ENCODE measurements around the gene TMEM267.
"Not testable (repeated sequence)": the region's sequence is repeated elsewhere in the genome, so short reads cannot be mapped to it uniquely, and the experiment has no call there.

The TMEM267 gene

DNA sequence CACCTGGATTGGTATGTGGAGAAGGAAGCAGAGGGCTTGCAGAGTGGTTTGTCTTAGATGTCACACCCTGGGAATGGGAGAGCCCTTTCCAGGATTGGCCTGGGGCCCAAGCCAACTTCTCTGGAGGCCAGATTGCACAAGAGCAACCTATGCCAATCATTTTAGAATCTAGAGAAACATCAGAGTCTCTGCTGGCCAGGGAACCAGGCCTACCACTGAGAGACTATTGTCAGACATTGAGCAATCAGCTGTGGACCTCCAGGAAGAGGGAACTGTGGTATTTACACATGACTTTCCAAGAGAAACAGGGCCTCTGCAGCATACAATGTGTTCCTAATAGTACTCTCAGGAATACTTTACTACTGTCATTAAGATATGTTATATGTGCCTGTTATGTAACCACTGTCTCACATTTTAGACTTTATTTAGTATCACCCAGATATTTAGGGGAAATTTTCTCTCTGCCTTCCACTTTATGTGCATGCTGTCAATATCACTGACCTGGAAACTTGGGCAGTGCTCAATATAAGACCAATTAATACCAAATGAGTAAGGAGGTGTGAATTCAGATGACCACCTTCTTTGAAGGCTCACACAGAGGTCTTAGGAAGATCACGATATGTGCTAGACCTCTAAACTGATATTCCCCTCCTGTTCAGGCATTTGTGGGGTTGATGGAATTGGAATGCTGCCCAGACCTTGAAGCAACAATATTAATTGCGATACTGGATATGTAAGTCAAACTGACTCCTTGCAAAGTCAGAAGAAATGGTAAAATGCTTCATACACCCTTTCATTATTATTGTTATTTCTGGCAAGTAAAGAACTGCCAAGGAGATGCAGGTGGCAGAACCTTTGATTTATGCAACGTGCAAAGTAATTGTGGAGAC is 50.9 kb downstream of the TMEM267 start:
- no peak overlapping the region for H3K4me3 ChIP-seq
- DNase-seq (ENCODE audit: low read depth, low spot score): no peak
- no peak overlapping the region for H3K9ac ChIP-seq (ENCODE audit: insufficient read length)
- no peaks in the 10 kb centered on the region for H3K36me3 ChIP-seq (ENCODE audit: insufficient read depth, low read length)
- H3K27ac ChIP-seq: no peak overlapping the region
- no peaks in the 10 kb centered on the region for H3K9me3 ChIP-seq (ENCODE audit: low read depth, low read length)
- TF ChIP-seq FOXP2 (optimal IDR thresholded peaks at IDR 0.05; ENCODE audit: control extremely low read depth, extremely low read length, insufficient read depth): no peak
- TF ChIP-seq POLR2AphosphoS5 (IDR thresholded peaks at IDR 0.05; ENCODE audit: borderline replicate concordance, low read depth, low read length): no peak
- TF ChIP-seq EZH2 (IDR thresholded peaks at IDR 0.05): no peak

DNA sequence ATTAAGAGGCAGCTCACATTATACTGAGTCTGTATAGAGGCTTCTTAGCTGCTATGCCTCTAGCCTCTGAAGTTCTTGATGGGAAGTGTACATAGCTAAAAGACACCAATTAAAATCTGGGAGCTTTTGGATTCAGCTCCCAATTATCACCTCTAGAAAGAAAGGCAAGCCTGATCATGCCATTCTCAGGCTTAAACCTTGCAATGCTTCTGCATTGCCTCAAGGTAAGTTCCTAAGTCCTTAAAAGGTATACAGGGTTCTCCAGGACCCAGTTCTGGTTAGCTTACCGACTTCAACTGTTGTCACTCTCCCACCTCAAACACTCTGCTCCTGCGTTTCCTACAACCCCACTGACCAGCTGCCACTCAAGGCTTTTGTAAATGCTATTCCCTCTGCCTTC is 54.0 kb downstream of the TMEM267 start:
- Histone ChIP-seq H3K9ac (ENCODE audit: insufficient read length) (no peak overlapping the region), H3K27ac (no peak overlapping the region), H3K4me3 (no peak overlapping the region), H3K9me3 (ENCODE audit: low read depth, low read length) (no peaks in the 10 kb centered on the region), H3K36me3 (ENCODE audit: insufficient read depth, low read length) (no peaks in the 10 kb centered on the region)
- DNase-seq (ENCODE audit: low read depth, low spot score): no peak
- TF ChIP-seq EZH2 (IDR thresholded peaks at IDR 0.05): no peak
- TF ChIP-seq POLR2AphosphoS5 (IDR thresholded peaks at IDR 0.05; ENCODE audit: borderline replicate concordance, low read depth, low read length): no peak
- no peak for TF ChIP-seq FOXP2 (optimal IDR thresholded peaks at IDR 0.05; ENCODE audit: control extremely low read depth, extremely low read length, insufficient read depth)

DNA sequence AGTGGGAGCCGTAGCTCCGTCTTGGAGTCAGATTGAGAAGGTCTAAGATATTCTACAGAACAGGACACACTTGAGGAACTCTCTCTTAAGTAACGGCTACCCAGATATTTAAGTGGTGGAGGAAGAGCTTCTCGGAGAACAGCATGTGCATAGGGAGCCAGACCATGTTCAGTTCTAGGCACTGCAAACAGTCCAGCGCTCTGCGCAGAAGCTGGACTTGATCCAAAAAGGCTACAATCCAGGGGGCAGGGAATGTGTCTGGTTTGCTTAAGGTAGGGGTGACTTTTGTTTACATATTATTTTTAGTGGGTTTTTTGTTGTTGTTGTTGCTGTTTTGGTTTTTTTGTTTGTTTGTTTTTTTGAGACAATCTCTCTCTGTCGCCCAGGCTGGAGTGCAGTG is 54.6 kb downstream of the TMEM267 start:
- H3K27ac ChIP-seq: no peak overlapping the region
- TF ChIP-seq FOXP2 (optimal IDR thresholded peaks at IDR 0.05; ENCODE audit: control extremely low read depth, extremely low read length, insufficient read depth): no peak
- TF ChIP-seq EZH2 (IDR thresholded peaks at IDR 0.05): no peak
- no peak for TF ChIP-seq POLR2AphosphoS5 (IDR thresholded peaks at IDR 0.05; ENCODE audit: borderline replicate concordance, low read depth, low read length)
- no peak overlapping the region for H3K4me3 ChIP-seq
- DNase-seq (ENCODE audit: low read depth, low spot score): no peak
- H3K9ac ChIP-seq (ENCODE audit: insufficient read length): no peak overlapping the region
- H3K36me3 ChIP-seq (ENCODE audit: insufficient read depth, low read length): no peaks in the 10 kb centered on the region
- no peaks in the 10 kb centered on the region for H3K9me3 ChIP-seq (ENCODE audit: low read depth, low read length)

DNA sequence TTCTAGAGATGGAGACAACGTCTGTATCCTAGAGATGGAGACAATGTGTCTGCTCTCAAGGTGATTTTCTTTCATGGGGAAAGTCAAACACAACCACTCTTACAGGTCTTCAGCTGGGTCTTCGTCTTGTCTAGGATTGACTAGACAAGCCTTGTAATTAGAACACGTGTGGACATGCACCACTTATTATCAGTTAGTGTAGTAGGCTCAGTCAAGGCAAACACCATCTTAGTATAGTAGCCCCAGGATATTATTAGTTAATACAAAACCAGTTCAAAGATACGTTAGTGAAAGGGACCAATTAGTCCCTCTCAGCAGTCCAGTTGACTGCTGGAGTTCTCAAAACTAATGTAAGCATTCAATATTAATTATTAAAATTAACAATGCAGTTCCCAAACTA is 56.4 kb downstream of the TMEM267 start:
- H3K4me3 ChIP-seq: no peak overlapping the region
- H3K36me3 ChIP-seq (ENCODE audit: insufficient read depth, low read length): no peaks in the 10 kb centered on the region
- DNase-seq (ENCODE audit: low read depth, low spot score): no peak
- H3K27ac ChIP-seq: no peak overlapping the region
- no peak overlapping the region for H3K9ac ChIP-seq (ENCODE audit: insufficient read length)
- H3K9me3 ChIP-seq (ENCODE audit: low read depth, low read length): no peaks in the 10 kb centered on the region
- no peak for TF ChIP-seq POLR2AphosphoS5 (IDR thresholded peaks at IDR 0.05; ENCODE audit: borderline replicate concordance, low read depth, low read length)
- TF ChIP-seq FOXP2 (optimal IDR thresholded peaks at IDR 0.05; ENCODE audit: control extremely low read depth, extremely low read length, insufficient read depth): no peak
- no peak for TF ChIP-seq EZH2 (IDR thresholded peaks at IDR 0.05)

DNA sequence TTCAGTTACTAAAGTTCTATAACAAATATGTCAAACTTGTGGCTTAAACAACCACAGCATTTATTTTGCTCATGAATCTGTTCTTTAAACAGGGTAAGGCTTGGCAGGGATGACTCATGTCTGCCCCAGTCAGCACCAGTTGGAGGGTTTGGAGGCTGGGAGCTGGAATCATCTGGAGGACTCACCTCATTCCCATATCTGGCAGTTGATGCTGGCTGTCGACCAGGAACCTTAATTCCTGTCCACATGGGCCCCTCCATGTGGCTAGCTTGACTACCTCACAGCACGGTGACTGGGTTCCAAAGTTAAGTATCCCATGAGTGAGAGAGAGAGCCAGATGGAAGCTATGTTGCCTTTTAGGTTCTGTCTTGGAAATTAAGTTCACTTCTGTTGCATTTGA is 57.7 kb downstream of the TMEM267 start:
- Histone ChIP-seq H3K36me3 (ENCODE audit: insufficient read depth, low read length) (no peaks in the 10 kb centered on the region), H3K27ac (no peak overlapping the region), H3K9me3 (ENCODE audit: low read depth, low read length) (no peaks in the 10 kb centered on the region), H3K9ac (ENCODE audit: insufficient read length) (no peak overlapping the region), H3K4me3 (no peak overlapping the region)
- DNase-seq (ENCODE audit: low read depth, low spot score): no peak
- no peak for TF ChIP-seq FOXP2 (optimal IDR thresholded peaks at IDR 0.05; ENCODE audit: control extremely low read depth, extremely low read length, insufficient read depth)
- TF ChIP-seq EZH2 (IDR thresholded peaks at IDR 0.05): no peak
- TF ChIP-seq POLR2AphosphoS5 (IDR thresholded peaks at IDR 0.05; ENCODE audit: borderline replicate concordance, low read depth, low read length): no peak

DNA sequence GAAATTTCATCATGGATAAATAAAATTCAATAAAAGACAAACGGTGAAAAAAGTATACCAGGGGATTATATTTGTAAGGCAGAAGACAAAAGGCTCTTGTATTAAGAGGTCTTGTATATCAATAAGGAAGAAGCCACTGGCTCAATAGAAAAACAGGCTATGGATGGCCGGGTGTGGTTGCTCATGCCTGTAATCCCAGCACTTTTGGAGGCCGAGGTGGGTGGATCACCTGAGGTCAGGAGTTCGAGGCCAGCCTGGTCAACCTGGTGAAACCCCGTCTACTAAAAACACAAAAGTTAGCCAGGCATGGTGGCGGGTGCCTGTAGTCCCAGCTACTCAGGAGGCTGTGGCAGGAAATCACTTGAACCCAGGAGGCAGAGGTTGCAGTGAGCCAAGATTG is 60.6 kb downstream of the TMEM267 start:
- not testable (repeated sequence) for DNase-seq (ENCODE audit: low read depth, low spot score); H3K27ac ChIP-seq; H3K9me3 ChIP-seq (ENCODE audit: low read depth, low read length); H3K36me3 ChIP-seq (ENCODE audit: insufficient read depth, low read length); H3K9ac ChIP-seq (ENCODE audit: insufficient read length); H3K4me3 ChIP-seq

DNA sequence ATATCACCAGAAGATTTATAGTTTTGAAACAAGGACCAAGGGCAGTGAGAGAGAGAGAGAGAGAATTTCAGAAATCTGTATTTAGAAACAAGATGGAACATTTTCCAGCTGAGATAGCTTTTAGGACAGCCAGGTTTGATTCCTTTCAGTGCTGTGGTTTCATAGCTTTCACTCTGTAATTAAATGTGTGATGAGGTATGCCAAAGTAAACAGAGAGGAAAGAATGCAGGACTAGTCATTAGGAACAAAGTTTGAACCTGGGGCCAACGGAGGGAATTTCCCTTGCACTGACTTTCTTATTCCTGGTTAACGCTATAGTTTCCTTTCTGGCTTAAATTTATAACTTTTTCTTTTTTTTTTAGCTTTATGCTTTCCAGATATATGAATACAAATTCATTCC is 61.5 kb downstream of the TMEM267 start:
- Histone ChIP-seq H3K27ac (no peak overlapping the region), H3K4me3 (no peak overlapping the region), H3K9me3 (ENCODE audit: low read depth, low read length) (no peaks in the 10 kb centered on the region), H3K9ac (ENCODE audit: insufficient read length) (no peak overlapping the region), H3K36me3 (ENCODE audit: insufficient read depth, low read length) (no peaks in the 10 kb centered on the region)
- DNase-seq (ENCODE audit: low read depth, low spot score): no peak
- TF ChIP-seq EZH2 (IDR thresholded peaks at IDR 0.05): no peak
- no peak for TF ChIP-seq POLR2AphosphoS5 (IDR thresholded peaks at IDR 0.05; ENCODE audit: borderline replicate concordance, low read depth, low read length)
- TF ChIP-seq FOXP2 (optimal IDR thresholded peaks at IDR 0.05; ENCODE audit: control extremely low read depth, extremely low read length, insufficient read depth): no peak

DNA sequence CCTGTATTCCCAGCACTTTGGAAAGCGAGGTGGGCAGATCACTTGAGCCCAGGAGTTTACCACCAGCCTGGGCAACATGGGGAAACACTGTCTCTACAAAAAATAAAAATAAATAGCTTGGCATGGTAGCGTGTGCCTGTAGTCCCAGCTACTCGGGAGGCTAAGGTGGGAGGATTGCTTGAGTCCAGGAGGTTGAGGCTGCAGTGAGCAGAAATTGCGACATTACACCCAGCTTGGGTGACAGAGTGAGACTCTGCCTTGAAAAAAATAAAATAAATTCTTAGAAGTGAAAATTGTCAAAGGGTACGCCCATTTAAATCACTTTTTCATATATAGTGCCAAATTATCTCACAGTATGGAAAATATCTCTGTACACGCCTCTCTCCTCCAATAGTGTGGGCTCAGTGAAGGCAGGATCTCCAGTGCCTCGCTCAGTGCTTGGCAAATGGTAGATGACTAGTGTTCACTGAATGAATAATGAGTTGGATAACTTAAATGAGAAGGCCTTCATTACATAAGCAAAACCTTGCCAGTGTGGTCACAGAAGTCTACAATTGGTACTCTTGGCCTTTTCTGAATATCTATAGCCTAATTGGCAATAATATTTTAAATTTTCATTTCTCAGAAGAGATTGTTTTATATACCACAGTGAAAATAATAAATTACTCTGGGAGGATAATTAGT is 62.1 kb downstream of the TMEM267 start:
- H3K36me3 ChIP-seq (ENCODE audit: insufficient read depth, low read length): no peaks in the 10 kb centered on the region
- H3K4me3 ChIP-seq: no peak overlapping the region
- H3K9me3 ChIP-seq (ENCODE audit: low read depth, low read length): no peaks in the 10 kb centered on the region
- no peak overlapping the region for H3K9ac ChIP-seq (ENCODE audit: insufficient read length)
- DNase-seq (ENCODE audit: low read depth, low spot score): no peak
- H3K27ac ChIP-seq: no peak overlapping the region
- TF ChIP-seq EZH2 (IDR thresholded peaks at IDR 0.05) (no peak), FOXP2 (optimal IDR thresholded peaks at IDR 0.05; ENCODE audit: control extremely low read depth, extremely low read length, insufficient read depth) (no peak), POLR2AphosphoS5 (IDR thresholded peaks at IDR 0.05; ENCODE audit: borderline replicate concordance, low read depth, low read length) (no peak)
